ENCODE data around the gene MAP3K15.
"Not testable (repeated sequence)": the region's sequence is repeated elsewhere in the genome, so short reads cannot be mapped to it uniquely, and the experiment has no call there.

The MAP3K15 gene

GRCh38 chrX:19422661-19423060 is 92.6 kb downstream of the MAP3K15 start:
- H3K27me3 Mint-ChIP-seq = peaks cover 10 to 12% of the 10 kb centered on the region in 2 donors
- not testable (repeated sequence) for H3K4me1 Mint-ChIP-seq (ENCODE audit: low read depth in 2 of 2); ATAC-seq (replicated peaks); DNase-seq; H3K4me3 Mint-ChIP-seq; H3K27ac Mint-ChIP-seq; H3K36me3 Mint-ChIP-seq (ENCODE audit: insufficient read depth); H3K9me3 Mint-ChIP-seq

GRCh38 chrX:19410259-19410658 is 105.0 kb downstream of the MAP3K15 start:
- H3K27ac Mint-ChIP-seq = no peak overlapping the region
- peaks cover 23 to 24% of the 10 kb centered on the region in 2 donors for H3K27me3 Mint-ChIP-seq
- H3K4me1 Mint-ChIP-seq (ENCODE audit: low read depth in 2 of 2) = no peaks in the 10 kb centered on the region
- H3K36me3 Mint-ChIP-seq (ENCODE audit: insufficient read depth) = no peaks in the 10 kb centered on the region
- DNase-seq (no peak), ATAC-seq (replicated peaks) (no peak)
- H3K4me3 Mint-ChIP-seq = no peak overlapping the region
- H3K9me3 Mint-ChIP-seq = no peaks in the 10 kb centered on the region

GRCh38 chrX:19403696-19404095 is 111.6 kb downstream of the MAP3K15 start:
- no peak overlapping the region for H3K4me3 Mint-ChIP-seq
- peaks cover 11 to 13% of the 10 kb centered on the region in 2 donors for H3K27me3 Mint-ChIP-seq
- no peak for DNase-seq

GRCh38 chrX:19392703-19393102 is 122.6 kb downstream of the MAP3K15 start:
- H3K36me3 Mint-ChIP-seq (ENCODE audit: insufficient read depth) = no peaks in the 10 kb centered on the region
- no peaks in the 10 kb centered on the region for H3K9me3 Mint-ChIP-seq
- peaks cover 11 to 13% of the 10 kb centered on the region in 2 donors for H3K27me3 Mint-ChIP-seq
- no peak for ATAC-seq (replicated peaks)
- H3K27ac Mint-ChIP-seq = no peak overlapping the region
- DNase-seq = no peak
- no peaks in the 10 kb centered on the region for H3K4me1 Mint-ChIP-seq (ENCODE audit: low read depth in 2 of 2)
- H3K4me3 Mint-ChIP-seq = no peak overlapping the region

More at GRCh38 chrX:19403696-19404095, 111.6 kb downstream of the MAP3K15 start:
- no peak overlapping the region for H3K27ac Mint-ChIP-seq
- H3K4me1 Mint-ChIP-seq (ENCODE audit: low read depth in 2 of 2) = no peaks in the 10 kb centered on the region
- no peaks in the 10 kb centered on the region for H3K36me3 Mint-ChIP-seq (ENCODE audit: insufficient read depth)
- no peaks in the 10 kb centered on the region for H3K9me3 Mint-ChIP-seq
- no peak for ATAC-seq (replicated peaks)

- no peak overlapping the region for H3K4me3 Mint-ChIP-seq
- no peaks in the 10 kb centered on the region for H3K36me3 Mint-ChIP-seq (ENCODE audit: insufficient read depth)
- H3K27me3 Mint-ChIP-seq = peaks cover 11 to 13% of the 10 kb centered on the region in 2 donors
- H3K9me3 Mint-ChIP-seq = no peaks in the 10 kb centered on the region
- DNase-seq (no peak), ATAC-seq (replicated peaks) (no peak)
- no peaks in the 10 kb centered on the region for H3K4me1 Mint-ChIP-seq (ENCODE audit: low read depth in 2 of 2)
- no peak overlapping the region for H3K27ac Mint-ChIP-seq
Observed at GRCh38 chrX:19392078-19392477, 123.2 kb downstream of the MAP3K15 start.

- Mint-ChIP-seq H3K27me3 (no peaks in the 10 kb centered on the region), H3K4me3 (no peak overlapping the region), H3K36me3 (ENCODE audit: insufficient read depth) (no peaks in the 10 kb centered on the region), H3K4me1 (ENCODE audit: low read depth in 2 of 2) (no peaks in the 10 kb centered on the region), H3K27ac (no peak overlapping the region), H3K9me3 (no peaks in the 10 kb centered on the region)
- DNase-seq (no peak), ATAC-seq (replicated peaks) (no peak)
Observed at GRCh38 chrX:19389227-19389845, 126.0 kb downstream of the MAP3K15 start.

GRCh38 chrX:19388741-19389140 is 126.6 kb downstream of the MAP3K15 start:
- Mint-ChIP-seq H3K4me3 (no peak overlapping the region), H3K9me3 (no peaks in the 10 kb centered on the region), H3K27me3 (peaks cover 0 to 5% of the 10 kb centered on the region in 2 donors), H3K4me1 (ENCODE audit: low read depth in 2 of 2) (no peaks in the 10 kb centered on the region), H3K27ac (no peak overlapping the region), H3K36me3 (ENCODE audit: insufficient read depth) (no peaks in the 10 kb centered on the region)
- ATAC-seq (replicated peaks) = no peak
- DNase-seq = no peak

- H3K9me3 Mint-ChIP-seq = no peaks in the 10 kb centered on the region
- H3K36me3 Mint-ChIP-seq (ENCODE audit: insufficient read depth) = no peaks in the 10 kb centered on the region
- H3K27ac Mint-ChIP-seq = no peak overlapping the region
- no peak overlapping the region for H3K4me3 Mint-ChIP-seq
- DNase-seq (no peak), ATAC-seq (replicated peaks) (no peak)
- no peaks in the 10 kb centered on the region for H3K4me1 Mint-ChIP-seq (ENCODE audit: low read depth in 2 of 2)
- H3K27me3 Mint-ChIP-seq = peaks cover 0 to 5% of the 10 kb centered on the region in 2 donors
Observed at GRCh38 chrX:19388064-19388679, 127.1 kb downstream of the MAP3K15 start.

- Mint-ChIP-seq H3K36me3 (ENCODE audit: insufficient read depth) (no peaks in the 10 kb centered on the region), H3K27me3 (peaks cover 0 to 5% of the 10 kb centered on the region in 2 donors), H3K4me3 (no peak overlapping the region), H3K27ac (no peak overlapping the region), H3K4me1 (ENCODE audit: low read depth in 2 of 2) (no peaks in the 10 kb centered on the region), H3K9me3 (no peaks in the 10 kb centered on the region)
- ATAC-seq (replicated peaks) (no peak), DNase-seq (no peak)
Observed at GRCh38 chrX:19386679-19387078, 128.6 kb downstream of the MAP3K15 start.

- peaks cover 12 to 16% of the 10 kb centered on the region in 2 donors for H3K27me3 Mint-ChIP-seq
- H3K9me3 Mint-ChIP-seq = no peaks in the 10 kb centered on the region
- no peaks in the 10 kb centered on the region for H3K4me1 Mint-ChIP-seq (ENCODE audit: low read depth in 2 of 2)
- H3K36me3 Mint-ChIP-seq (ENCODE audit: insufficient read depth) = no peaks in the 10 kb centered on the region
- DNase-seq = peak; percentile 36 to 45 (median 37)
- H3K27ac Mint-ChIP-seq = no peak overlapping the region
- peak; percentile 83 for ATAC-seq (replicated peaks)
- H3K4me3 Mint-ChIP-seq = no peak overlapping the region
Observed at GRCh38 chrX:19382555-19383145, 132.7 kb downstream of the MAP3K15 start.

GRCh38 chrX:19381326-19381725 is 134.0 kb downstream of the MAP3K15 start:
- ATAC-seq (replicated peaks) (no peak), DNase-seq (no peak)
- Mint-ChIP-seq H3K4me3 (no peak overlapping the region), H3K4me1 (ENCODE audit: low read depth in 2 of 2) (no peaks in the 10 kb centered on the region), H3K9me3 (no peaks in the 10 kb centered on the region), H3K27ac (no peak overlapping the region), H3K27me3 (peaks cover 12 to 16% of the 10 kb centered on the region in 2 donors), H3K36me3 (ENCODE audit: insufficient read depth) (no peaks in the 10 kb centered on the region)

- H3K36me3 Mint-ChIP-seq (ENCODE audit: insufficient read depth) = no peaks in the 10 kb centered on the region
- H3K27ac Mint-ChIP-seq = no peak overlapping the region
- H3K4me3 Mint-ChIP-seq = no peak overlapping the region
- peaks cover under 1 to 2% of the 10 kb centered on the region in 2 donors for H3K4me1 Mint-ChIP-seq (ENCODE audit: low read depth in 2 of 2)
- no peak for DNase-seq
- H3K9me3 Mint-ChIP-seq = no peaks in the 10 kb centered on the region
- H3K27me3 Mint-ChIP-seq = peaks cover 11 to 12% of the 10 kb centered on the region in 2 donors
- no peak for ATAC-seq (replicated peaks)
Observed at GRCh38 chrX:19377799-19378198, 137.5 kb downstream of the MAP3K15 start.

GRCh38 chrX:19375546-19375945 is 139.8 kb downstream of the MAP3K15 start:
- H3K27ac Mint-ChIP-seq = no peak overlapping the region

GRCh38 chrX:19373351-19373891 is 141.9 kb downstream of the MAP3K15 start:
- peaks cover 8 to 9% of the 10 kb centered on the region in 2 donors for H3K4me1 Mint-ChIP-seq (ENCODE audit: low read depth in 2 of 2)
- H3K4me3 Mint-ChIP-seq = peak overlapping the region; percentile 86 to 87
- H3K36me3 Mint-ChIP-seq (ENCODE audit: insufficient read depth) = peaks cover 5% of the 10 kb centered on the region
- H3K27ac Mint-ChIP-seq = no peak overlapping the region
- DNase-seq = no peak
- no peaks in the 10 kb centered on the region for H3K9me3 Mint-ChIP-seq
- no peaks in the 10 kb centered on the region for H3K27me3 Mint-ChIP-seq
- ATAC-seq (replicated peaks) = no peak

More at GRCh38 chrX:19375546-19375945, 139.8 kb downstream of the MAP3K15 start:
- ATAC-seq (replicated peaks) (no peak), DNase-seq (no peak)
- H3K9me3 Mint-ChIP-seq = no peaks in the 10 kb centered on the region
- no peak overlapping the region for H3K4me3 Mint-ChIP-seq
- peaks cover 5% of the 10 kb centered on the region for H3K36me3 Mint-ChIP-seq (ENCODE audit: insufficient read depth)
- peaks cover under 1 to 3% of the 10 kb centered on the region in 2 donors for H3K27me3 Mint-ChIP-seq
- peaks cover 8 to 9% of the 10 kb centered on the region in 2 donors for H3K4me1 Mint-ChIP-seq (ENCODE audit: low read depth in 2 of 2)

Measured in effector memory CD8-positive, alpha-beta T cell (primary cell).